Measurements from ENCODE around the gene BSPRY.
"Not testable (repeated sequence)": the region's sequence is repeated elsewhere in the genome, so short reads cannot be mapped to it uniquely, and the experiment has no call there.

Gene BSPRY

GRCh38 chr9:113370806-113371325 lies 21.5 kb downstream of the BSPRY start:
- DNase-seq (ENCODE audit: low spot score): no peak

DNA sequence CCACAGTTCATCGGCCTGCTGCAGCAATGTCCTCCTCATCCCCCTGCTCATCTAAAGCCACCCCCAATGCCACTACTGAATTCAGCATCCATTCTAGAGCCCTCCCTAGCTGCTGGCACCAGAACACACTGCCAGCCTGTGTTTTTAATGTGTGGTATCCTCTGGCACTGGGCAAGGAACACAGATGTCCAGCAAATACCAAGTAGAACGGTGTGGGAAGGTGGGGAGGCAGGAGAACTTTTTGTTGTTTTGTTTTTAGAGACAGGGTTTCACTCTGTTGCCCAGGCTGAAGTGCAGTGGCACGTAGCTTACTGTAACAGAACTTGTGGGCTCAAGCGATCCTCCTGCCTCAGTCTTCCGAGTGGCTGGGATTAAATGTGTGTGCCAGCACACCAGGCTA lies 22.7 kb downstream of the BSPRY start:
- no peak for DNase-seq (ENCODE audit: low spot score)

- no peak for DNase-seq (ENCODE audit: low spot score)
Observed at GRCh38 chr9:113373256-113373655, 23.9 kb downstream of the BSPRY start.

GRCh38 chr9:113373676-113374392 lies 24.5 kb downstream of the BSPRY start:
- no peak for DNase-seq (ENCODE audit: low spot score)

DNA sequence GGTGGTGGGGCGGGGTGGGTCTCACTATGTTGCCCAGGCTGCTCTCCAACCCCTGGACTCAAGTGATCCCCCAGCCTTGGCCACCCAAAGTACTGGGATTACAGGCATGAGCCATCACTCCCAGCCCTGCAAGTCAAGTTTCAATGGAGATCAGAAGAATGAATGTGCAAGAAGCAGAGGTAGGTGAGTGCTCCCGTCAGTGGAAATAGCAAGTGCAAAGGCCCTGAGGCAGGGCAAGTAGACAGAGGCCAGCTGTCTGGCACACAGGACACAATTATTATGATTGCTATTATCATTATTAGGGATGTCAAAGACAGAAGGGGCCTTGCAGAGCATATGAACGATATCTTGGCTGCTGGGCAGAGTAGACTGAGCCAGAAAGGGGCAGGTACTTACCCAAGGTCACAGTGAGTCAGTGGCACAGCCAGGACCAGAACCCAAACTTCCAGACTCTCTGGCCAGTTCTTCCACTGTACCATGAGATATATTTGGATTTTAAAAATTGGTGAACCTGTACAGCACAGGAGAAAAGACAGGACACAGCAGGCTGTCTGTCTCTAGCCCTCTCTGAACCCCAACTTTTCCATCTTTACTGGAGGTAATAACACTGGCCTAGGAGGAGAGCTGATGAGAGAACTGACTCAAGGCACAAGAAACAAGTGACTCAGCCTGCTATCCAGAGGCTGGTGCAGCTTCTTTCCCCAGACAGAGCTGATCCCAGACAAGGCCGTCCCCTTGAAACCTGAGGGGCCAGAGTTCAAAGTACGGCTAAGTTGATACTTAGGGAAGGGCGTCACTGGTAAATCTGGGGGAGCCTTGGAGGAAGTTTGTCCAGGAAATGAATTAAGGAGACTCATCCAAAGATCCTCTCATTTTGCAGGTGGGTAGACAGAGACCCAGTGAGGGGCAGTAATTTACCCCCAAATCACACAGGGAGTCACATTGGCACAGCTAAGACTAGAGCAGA lies 26.0 kb downstream of the BSPRY start:
- DNase-seq (ENCODE audit: low spot score): no peak

DNA sequence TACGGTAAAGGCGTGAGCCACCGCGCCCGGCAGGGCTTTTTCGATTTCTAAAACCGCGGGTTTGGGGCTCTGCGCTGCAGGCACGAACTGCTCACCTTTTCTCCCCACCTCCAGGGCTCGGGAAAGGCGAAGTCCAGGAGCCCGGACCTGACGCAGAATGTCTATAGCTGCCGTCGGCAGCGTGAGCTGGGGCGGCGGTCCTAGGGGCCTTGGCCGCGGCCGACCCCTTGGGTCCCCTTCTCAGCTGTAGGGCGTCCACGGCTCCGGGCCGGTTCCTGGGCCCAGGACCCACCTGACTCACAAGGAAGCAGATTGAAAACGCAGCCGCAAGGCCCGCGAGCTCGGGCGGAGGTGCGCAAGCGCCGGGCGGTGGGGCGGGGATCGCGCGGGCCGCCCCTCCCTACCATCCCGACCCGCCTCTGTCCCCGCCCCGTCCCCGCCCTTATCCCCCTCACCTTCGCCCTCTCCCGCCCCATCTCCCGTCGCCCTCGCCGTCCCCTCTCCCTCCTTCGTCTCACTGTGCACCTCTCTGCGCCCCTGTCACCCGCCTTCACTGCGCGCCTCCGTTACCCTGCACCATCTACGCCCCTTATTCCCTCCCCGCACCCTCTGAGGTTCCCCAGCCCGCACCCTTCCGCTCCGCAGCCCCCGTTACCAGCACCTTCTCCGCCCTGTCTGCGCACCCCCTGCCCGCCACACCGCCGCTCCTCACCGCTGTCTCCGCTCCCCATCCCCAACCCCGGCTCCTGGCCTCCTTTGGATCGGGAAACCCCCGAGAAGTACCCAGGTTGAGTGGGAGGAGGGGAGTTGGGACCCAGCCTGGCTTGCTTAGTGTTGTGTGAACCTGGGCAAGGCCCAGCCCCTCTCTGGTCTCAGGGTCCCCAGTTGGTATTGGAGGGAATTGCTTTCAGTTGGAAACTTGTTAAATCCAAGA lies 27.6 kb downstream of the BSPRY start, which contains the start of gene HDHD3:
HDHD3 (minus strand) TSS at position 353 of the 934 bp plus-strand sequence. CDS start 2,632 bp downstream, outside the sequence.
- DNase-seq (ENCODE audit: low spot score): peak; percentile 90

DNA sequence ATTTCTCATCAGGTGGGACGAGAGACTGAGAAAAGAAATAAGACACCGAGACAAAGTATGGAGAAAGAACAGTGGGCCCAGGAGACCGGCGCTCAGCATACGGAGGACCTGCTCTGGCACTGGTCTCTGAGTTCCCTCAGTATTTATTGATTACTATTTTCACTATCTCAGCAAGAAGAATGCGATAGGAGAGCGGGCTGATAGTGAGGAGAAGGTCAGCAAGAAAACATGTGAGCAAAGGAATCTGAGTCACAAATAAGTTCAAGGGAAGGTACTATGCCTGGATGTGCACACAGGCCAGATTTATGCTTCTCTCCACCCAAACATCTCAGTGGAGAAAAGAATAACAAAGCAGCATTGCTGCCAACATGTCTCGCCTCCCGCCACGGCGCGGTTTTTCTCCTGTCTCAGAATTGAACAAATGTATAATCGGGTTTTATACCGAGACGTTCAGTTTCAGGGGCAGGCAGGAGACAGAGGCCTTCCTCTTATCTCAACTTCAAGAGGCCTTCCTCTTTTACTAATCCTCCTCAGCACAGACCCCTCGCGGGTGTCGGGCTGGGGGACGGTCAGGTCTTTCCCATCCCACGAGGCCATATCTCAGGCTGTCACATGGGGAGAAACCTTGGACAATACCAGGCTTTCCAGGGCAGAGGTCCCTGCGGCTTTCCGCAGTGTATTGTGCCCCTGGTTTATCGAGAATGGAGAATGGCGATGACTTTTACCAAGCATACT lies 29.9 kb downstream of the BSPRY start:
- not testable (repeated sequence) for DNase-seq (ENCODE audit: low spot score)

DNA sequence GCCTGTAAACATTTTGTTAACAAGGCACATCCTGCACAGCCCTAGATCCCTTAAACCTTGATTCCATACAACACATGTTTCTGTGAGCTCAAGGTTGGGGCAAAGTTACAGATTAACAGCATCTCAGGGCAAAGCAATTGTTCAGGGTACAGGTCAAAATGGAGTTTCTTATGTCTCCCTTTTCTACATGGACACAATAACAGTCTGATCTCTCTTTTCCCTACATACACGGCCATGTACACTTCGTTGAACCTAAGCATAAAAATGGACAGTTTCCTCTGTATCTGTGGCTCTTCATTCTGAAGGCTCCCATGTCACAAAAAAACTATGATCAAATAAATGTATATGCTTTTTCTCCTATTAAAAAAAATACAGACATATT lies 30.5 kb downstream of the BSPRY start:
- not testable (repeated sequence) for DNase-seq (ENCODE audit: low spot score)

- DNase-seq (ENCODE audit: low spot score): no peak
Observed at GRCh38 chr9:113380869-113381378, 31.6 kb downstream of the BSPRY start.

DNA sequence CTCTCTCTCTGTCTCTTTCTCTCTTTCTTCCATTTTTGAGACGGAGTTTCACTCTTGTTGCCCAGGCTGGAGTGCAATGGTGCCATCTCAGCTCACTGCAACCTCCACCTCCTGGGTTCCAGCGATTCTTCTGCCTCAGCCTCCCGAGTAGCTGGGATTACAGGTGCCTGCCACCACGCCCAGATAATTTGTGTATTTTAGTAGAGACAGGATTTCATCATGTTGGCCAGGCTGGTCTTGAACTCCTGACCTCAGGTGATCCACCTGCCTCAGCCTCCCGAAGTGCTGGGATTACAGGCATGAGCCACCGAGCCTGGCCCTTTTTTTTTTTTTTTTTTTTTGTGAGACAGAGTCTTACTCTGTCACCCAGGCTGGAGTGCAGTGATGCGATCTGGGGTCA lies 32.1 kb downstream of the BSPRY start:
- DNase-seq (ENCODE audit: low spot score): not testable (repeated sequence)

DNA sequence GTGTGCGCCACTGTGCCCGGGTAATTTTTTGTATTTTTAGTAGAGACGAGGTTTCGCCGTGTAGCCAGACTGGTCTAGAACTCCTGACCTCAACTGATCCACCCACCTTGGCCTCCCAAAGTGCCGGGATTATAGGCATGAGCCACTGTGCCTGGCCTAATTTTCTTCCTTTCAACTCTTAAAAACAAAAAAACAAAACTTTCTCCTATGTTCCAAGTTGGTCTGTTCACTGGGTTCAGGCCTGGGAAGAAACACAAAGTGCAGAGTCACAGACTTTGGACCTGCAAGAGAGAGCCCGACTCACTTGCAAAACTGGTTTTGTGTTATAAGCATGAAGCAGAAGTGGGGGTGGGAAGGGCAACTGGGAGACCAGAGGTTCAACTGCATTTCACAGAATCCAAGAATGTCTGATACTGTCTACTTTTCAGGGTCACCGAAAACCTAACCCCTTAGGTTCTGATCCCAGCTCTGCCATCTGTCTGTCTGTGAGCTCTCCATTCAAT lies 32.6 kb downstream of the BSPRY start:
- DNase-seq (ENCODE audit: low spot score): no peak

DNA sequence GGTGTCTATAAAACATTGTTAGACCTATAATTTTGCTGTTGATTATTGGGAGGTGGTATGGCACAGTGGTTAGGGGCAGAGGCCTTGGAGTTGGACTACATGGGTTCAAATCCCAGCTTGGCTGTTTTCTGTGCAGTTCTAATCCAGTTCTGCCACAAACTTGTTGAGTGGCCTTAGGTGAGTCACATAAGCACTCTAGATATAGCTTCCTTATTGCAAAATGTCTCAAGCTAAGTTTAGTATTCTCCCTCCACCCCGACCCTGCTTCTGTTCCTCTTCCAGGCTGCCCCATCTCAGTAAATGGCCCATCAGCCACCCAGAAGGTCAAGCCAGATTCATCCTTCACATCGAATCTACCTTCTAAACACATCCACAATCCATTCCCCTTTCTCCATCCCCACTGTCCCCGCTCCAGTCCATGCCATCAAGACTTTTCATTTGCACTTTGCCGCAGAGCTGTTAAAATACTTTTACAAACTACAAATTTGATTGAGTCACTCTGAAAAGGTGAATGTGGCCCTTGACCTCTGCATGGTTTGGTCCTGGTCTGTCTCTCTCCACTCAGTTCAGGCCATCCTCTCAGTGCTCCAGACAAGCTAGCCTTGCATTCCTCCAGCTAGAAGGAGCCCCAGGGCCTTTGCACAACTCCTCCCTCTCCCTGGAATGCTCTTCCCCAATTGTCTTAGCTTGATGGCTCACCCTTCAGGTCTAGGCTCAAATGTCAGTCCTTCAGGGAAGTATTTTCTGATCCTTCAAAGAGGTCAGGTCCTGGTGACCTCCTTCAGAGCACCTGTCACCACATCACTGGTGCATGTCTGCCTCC lies 37.4 kb downstream of the BSPRY start:
- DNase-seq (ENCODE audit: low spot score): no peak

- DNase-seq (ENCODE audit: low spot score): no peak
Observed at GRCh38 chr9:113387560-113388230, 38.4 kb downstream of the BSPRY start.

- no peak for DNase-seq (ENCODE audit: low spot score)
Observed at GRCh38 chr9:113388833-113389232, 39.5 kb downstream of the BSPRY start.

- DNase-seq (ENCODE audit: low spot score): no peak
Observed at GRCh38 chr9:113389451-113389850, 40.1 kb downstream of the BSPRY start.

DNA sequence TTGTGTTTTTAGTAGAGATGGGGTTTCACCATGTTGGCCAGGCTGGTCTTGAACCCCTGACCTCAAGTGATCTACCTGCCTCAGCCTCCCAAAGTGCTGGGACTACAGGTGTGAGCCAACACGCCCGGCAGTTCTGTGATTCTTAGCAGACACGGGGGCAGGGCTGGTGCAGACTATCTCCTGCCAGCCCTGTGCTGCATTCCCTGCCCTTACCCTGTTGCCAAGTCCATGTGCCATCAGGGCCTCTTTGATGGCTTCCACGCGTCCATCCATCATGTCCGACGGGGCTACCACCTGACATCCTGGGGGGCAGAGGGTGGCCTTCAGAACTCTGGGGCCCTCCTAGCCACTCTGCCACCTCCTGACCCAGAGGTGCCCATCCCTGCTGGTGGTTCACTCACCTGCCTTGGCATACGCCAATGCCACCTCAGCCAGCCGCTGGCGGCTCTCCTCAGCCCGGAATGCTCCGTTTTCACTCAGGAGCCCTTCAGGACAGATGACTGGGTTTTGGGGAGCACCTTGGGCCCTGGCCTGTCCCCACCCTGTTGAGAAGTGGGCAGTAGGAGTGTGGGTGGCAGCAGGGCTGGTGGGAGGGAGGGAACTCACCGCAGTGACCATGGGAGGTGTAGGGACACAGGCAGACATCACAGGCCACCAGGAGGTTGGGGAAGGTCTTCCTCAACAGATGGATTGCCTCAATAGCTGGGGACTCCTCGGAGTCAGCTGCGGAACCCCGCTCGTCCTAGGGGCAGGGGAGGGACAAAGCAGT lies 41.0 kb downstream of the BSPRY start:
- DNase-seq (ENCODE audit: low spot score): no peak

DNA sequence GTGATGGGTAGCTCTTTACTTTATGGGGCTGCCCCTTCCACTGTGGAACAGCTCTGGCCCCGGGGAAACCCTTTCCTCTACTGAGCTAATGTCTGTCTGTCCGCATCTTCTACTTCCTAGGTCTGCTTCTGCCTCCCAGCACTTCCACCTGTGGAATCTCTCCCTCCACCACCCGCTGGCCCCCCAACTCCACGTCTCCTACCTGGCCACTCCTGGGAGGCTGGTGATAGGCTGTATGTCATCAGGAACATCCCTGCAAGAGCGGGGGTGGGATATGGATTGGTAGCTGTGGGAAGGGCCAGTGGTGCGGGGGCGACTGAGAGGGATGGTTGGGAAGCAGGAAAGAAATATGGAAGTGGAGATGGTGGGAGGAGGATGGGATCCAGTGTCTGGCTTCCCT lies 42.6 kb downstream of the BSPRY start:
- DNase-seq (ENCODE audit: low spot score): no peak

- no peak for DNase-seq (ENCODE audit: low spot score)
Observed at GRCh38 chr9:113393281-113393680, 43.9 kb downstream of the BSPRY start.
